CD14-positive monocyte (primary cell): ENCODE data around the gene EPB41L4B. TPM values are rescaled to one million over a fixed set of nuclear protein-coding genes. Genes with fewer than 3 reads are reported as not detected.

Experiments
- DNase-seq, 3 donors: peaks; one replicate each; pipeline ENCODE4 v3.0.0-alpha.2; 2011 to 2022
- H2AFZ ChIP-seq: 2 replicates; pipeline ENCODE4 v1.6.0; 2012; ENCODE audit warnings: mild to moderate bottlenecking, low read depth, low read length, inconsistent platforms; ENCODE audit not compliant: insufficient read depth, poor library complexity, severe bottlenecking
- H3K27ac ChIP-seq, 2 donors: 1 replicate in 1 of 2; 2 replicates in 1 of 2; pipeline ENCODE4 v1.5.1; 2012 to 2013; ENCODE audit warnings: low read length in 2 of 2, control low read depth in 1 of 2, inconsistent platforms in 1 of 2, low read depth in 1 of 2, mild to moderate bottlenecking in 1 of 2
- H3K27me3 ChIP-seq, 2 donors: one replicate each; pipeline versions ENCODE4 v1.6.0 to v1.6.1; 2011 to 2013; ENCODE audit warnings: low read length in 2 of 2; ENCODE audit not compliant: control insufficient read depth in 2 of 2, insufficient read depth in 2 of 2
- H3K36me3 ChIP-seq, 2 donors: replicated peaks in 1 of 2; 1 replicate in 1 of 2; 2 replicates in 1 of 2; pipeline versions ENCODE4 v1.5.1 to v1.6.1; 2012 to 2013; ENCODE audit warnings: low read length in 2 of 2, control low read depth in 1 of 2, inconsistent platforms in 1 of 2, mild to moderate bottlenecking in 1 of 2; ENCODE audit not compliant: insufficient read depth in 2 of 2, control insufficient read depth in 1 of 2
- H3K4me1 ChIP-seq, 2 donors: 1 replicate in 1 of 2; 2 replicates in 1 of 2; pipeline versions ENCODE4 v1.5.1 to v1.6.1; 2012 to 2013; ENCODE audit warnings: low read length in 2 of 2, control low read depth in 1 of 2, inconsistent platforms in 1 of 2, mild to moderate bottlenecking in 1 of 2, moderate library complexity in 1 of 2; ENCODE audit not compliant: insufficient read depth in 2 of 2, control insufficient read depth in 1 of 2
- H3K4me2 ChIP-seq: replicated peaks from 2 replicates; pipeline ENCODE3; 2012; ENCODE audit warnings: low read length, moderate library complexity, mild to moderate bottlenecking; ENCODE audit not compliant: poor library complexity, severe bottlenecking; ENCODE audit errors: extremely low read depth
- H3K4me3 ChIP-seq, 3 experiments: fragments of 200-600 bp in 1 of 3; sonication (generic) in 1 of 3; replicated peaks in 1 of 3; 1 replicate in 2 of 3; 2 replicates in 1 of 3; pipeline ENCODE4 v1.5.1; 2011 to 2013; ENCODE audit warnings: low read length in 3 of 3, mild to moderate bottlenecking in 3 of 3, control low read depth in 2 of 3, low read depth in 2 of 3, inconsistent platforms in 1 of 3, moderate library complexity in 1 of 3
- H3K79me2 ChIP-seq: 2 replicates; pipeline ENCODE4 v1.6.0; 2012; ENCODE audit warnings: mild to moderate bottlenecking, control low read depth, inconsistent platforms, low read length, moderate library complexity; ENCODE audit not compliant: insufficient read depth
- H3K9ac ChIP-seq: 2 replicates; pipeline ENCODE4 v1.6.0; 2017; ENCODE audit warnings: low read length, mild to moderate bottlenecking; ENCODE audit not compliant: insufficient read depth, poor library complexity, severe bottlenecking
- H3K9me3 ChIP-seq, 2 donors: replicated peaks in 1 of 2; 1 replicate in 1 of 2; 2 replicates in 1 of 2; pipeline versions ENCODE4 v1.5.1 to v1.6.1; 2012 to 2013; ENCODE audit warnings: low read length in 2 of 2, control low read depth in 1 of 2; ENCODE audit not compliant: control insufficient read depth in 1 of 2, insufficient read depth in 1 of 2
- H4K20me1 ChIP-seq: 2 replicates; pipeline ENCODE4 v1.6.0; 2012; ENCODE audit warnings: mild to moderate bottlenecking, low read length, control low read depth, moderate library complexity; ENCODE audit not compliant: insufficient read depth
- H3K27ac Mint-ChIP-seq, 7 donors: one replicate each; pipeline ENCODE4 v1.8.0; 2020; ENCODE audit warnings: mild to moderate bottlenecking in 7 of 7, mixed read lengths in 7 of 7, moderate library complexity in 6 of 7, inconsistent platforms in 2 of 7
- H3K27me3 Mint-ChIP-seq, 3 donors: one replicate each; pipeline ENCODE4 v1.8.0; 2021 to 2022; ENCODE audit warnings: low read depth in 3 of 3, mild to moderate bottlenecking in 3 of 3, mixed read lengths in 3 of 3, moderate library complexity in 3 of 3, inconsistent platforms in 1 of 3
- H3K36me3 Mint-ChIP-seq, 2 donors: one replicate each; pipeline ENCODE4 v1.8.0; 2020; ENCODE audit warnings: mixed read lengths in 2 of 2, inconsistent platforms in 1 of 2, mild to moderate bottlenecking in 1 of 2
- H3K4me1 Mint-ChIP-seq: one replicate; pipeline ENCODE4 v1.8.0; 2020; ENCODE audit warnings: mild to moderate bottlenecking, mixed read lengths
- H3K4me3 Mint-ChIP-seq, 2 donors: one replicate each; pipeline ENCODE4 v1.8.0; 2020; ENCODE audit warnings: mild to moderate bottlenecking in 2 of 2, mixed read lengths in 2 of 2, moderate library complexity in 1 of 2
- H3K9me3 Mint-ChIP-seq, 7 donors: one replicate each; pipeline ENCODE4 v1.8.0; 2020 to 2022; ENCODE audit warnings: mixed read lengths in 7 of 7, mild to moderate bottlenecking in 6 of 7, moderate library complexity in 6 of 7, inconsistent platforms in 2 of 7
- CTCF ChIP-seq: fragments of 200-600 bp; IDR thresholded peaks from one replicate; pipeline ENCODE4 v1.8.0; 2022; ENCODE audit warnings: antibody characterized with exemption, mild to moderate bottlenecking
- WGBS: methylation state at CpG from one replicate; pipeline ENCODE4 v1.1.5; 2013; ENCODE audit warnings: missing lambda C conversion rate; ENCODE audit not compliant: insufficient coverage; 5-methylcytosine and 5-hydroxymethylcytosine counted together
- intact Hi-C, 2 donors: fragments of 100-400 bp; cut with micrococcal nuclease; formaldehyde crosslinking; loops; one replicate each; pipeline versions ENCODE4 v1.15.0 to v1.15.1; 2023
- polyA plus RNA-seq, 3 donors: library from polyadenylated mRNA; depleted of rRNA in 1 of 3; unstranded in 2 of 3; stranded (reverse) in 1 of 3; fragments of 300-500 nt in 2 of 3; fragments of >200 nt in 1 of 3; fragmentation: Illumina TruSeq in 2 of 3; gene quantifications; 1 replicate in 2 of 3; 2 replicates in 1 of 3; pipeline ENCODE4 v1.2.3, GENCODE V29; 2012 to 2021

EPB41L4B gene
- polyA plus RNA-seq, 3 donors: not detected

- no peak for TF ChIP-seq CTCF
- H3K36me3 ChIP-seq: no peaks in the 10 kb centered on the region
- no peak overlapping the region for H3K27ac Mint-ChIP-seq
- H3K9ac ChIP-seq: no peak overlapping the region
- H4K20me1 ChIP-seq: no peaks in the 10 kb centered on the region
- H3K4me1 Mint-ChIP-seq: peaks cover 5% of the 10 kb centered on the region
- peaks cover 40 to 62% (median 41%) of the 10 kb centered on the region in 3 donors for H3K27me3 Mint-ChIP-seq
- peaks cover 22 to 32% of the 10 kb centered on the region in 2 donors for H3K27me3 ChIP-seq
- H3K4me2 ChIP-seq: no peak overlapping the region
- no peak overlapping the region for H3K4me3 ChIP-seq
- H3K79me2 ChIP-seq: no peaks in the 10 kb centered on the region
- intact Hi-C loops: no loop called here
- H3K9me3 Mint-ChIP-seq: peaks cover 0 to 16% (median 9%) of the 10 kb centered on the region in 7 donors
- H3K27ac ChIP-seq: no peak overlapping the region
- DNase-seq: no peak
- WGBS: no CpG with 5 or more reads among the region's 3 CpGs
- H3K4me1 ChIP-seq: no peaks in the 10 kb centered on the region
- no peak overlapping the region for H3K4me3 Mint-ChIP-seq
- peaks cover 5 to 6% of the 10 kb centered on the region in 2 donors for H3K9me3 ChIP-seq
- no peak overlapping the region for H2AFZ ChIP-seq
- no peaks in the 10 kb centered on the region for H3K36me3 Mint-ChIP-seq
Measured at GRCh38 chr9:109161471-109161870, 159.4 kb downstream of the EPB41L4B start.

- H3K9me3 ChIP-seq: no peaks in the 10 kb centered on the region
- no peaks in the 10 kb centered on the region for H3K36me3 ChIP-seq
- intact Hi-C loops: no loop called here
- H3K4me1 ChIP-seq: no peaks in the 10 kb centered on the region
- no peaks in the 10 kb centered on the region for H4K20me1 ChIP-seq
- no peak for TF ChIP-seq CTCF
- 86% methylated on average over 4 of the region's 4 CpGs for WGBS
- no peak overlapping the region for H3K9ac ChIP-seq
- peaks cover 10 to 13% of the 10 kb centered on the region in 2 donors for H3K27me3 ChIP-seq
- no peak overlapping the region for H3K4me3 Mint-ChIP-seq
- H3K27ac ChIP-seq: no peak overlapping the region
- H3K4me3 ChIP-seq: no peak overlapping the region
- H3K27me3 Mint-ChIP-seq: peaks cover 24 to 49% (median 26%) of the 10 kb centered on the region in 3 donors
- no peaks in the 10 kb centered on the region for H3K79me2 ChIP-seq
- H3K4me2 ChIP-seq: no peak overlapping the region
- DNase-seq: no peak
- H3K27ac Mint-ChIP-seq: no peak overlapping the region
- peaks cover 5% of the 10 kb centered on the region for H3K4me1 Mint-ChIP-seq
- no peak overlapping the region for H2AFZ ChIP-seq
- H3K36me3 Mint-ChIP-seq: no peaks in the 10 kb centered on the region
- peaks cover 0 to 4% (median 2%) of the 10 kb centered on the region in 7 donors for H3K9me3 Mint-ChIP-seq
Measured at GRCh38 chr9:109159583-109159982, 161.3 kb downstream of the EPB41L4B start.
